Calu3 (cell line): ENCODE measurements around the gene GABPB2. TPM values are rescaled to one million over a fixed set of nuclear protein-coding genes. Genes with fewer than 3 reads are reported as not detected.
"Not testable (repeated sequence)": the region's sequence is repeated elsewhere in the genome, so short reads cannot be mapped to it uniquely, and the experiment has no call there.

Experiments
- BruUV-seq: library from RNA; stranded (reverse); fragments of 400-500 nt; replicated peaks from 2 replicates; lab custom pipeline; 2021; lab: Mats Ljungman, UMichigan
- CTCF ChIA-PET: fragments of 300-600 bp; sonication (Branson Sonifier 250); formaldehyde crosslinking; loops from one replicate; lab custom pipeline; 2022; ENCODE audit warnings: antibody characterized with exemption; lab: Charles Lee
- DNase-seq: peaks from one replicate; pipeline ENCODE4 v3.0.0; 2022
- H3K27ac Mint-ChIP-seq: one replicate; pipeline ENCODE4 v1.8.0; 2022; ENCODE audit warnings: mixed read lengths; ENCODE audit not compliant: unreplicated experiment
- H3K27me3 Mint-ChIP-seq: one replicate; pipeline ENCODE4 v1.8.0; 2022; ENCODE audit warnings: mixed read lengths; ENCODE audit not compliant: unreplicated experiment
- H3K36me3 Mint-ChIP-seq: one replicate; pipeline ENCODE4 v1.8.0; 2022; ENCODE audit warnings: mild to moderate bottlenecking, moderate library complexity, mixed read lengths; ENCODE audit not compliant: insufficient read depth, unreplicated experiment
- H3K4me1 Mint-ChIP-seq: one replicate; pipeline ENCODE4 v1.8.0; 2022; ENCODE audit warnings: mild to moderate bottlenecking, low read depth, mixed read lengths; ENCODE audit not compliant: unreplicated experiment
- H3K4me3 Mint-ChIP-seq: one replicate; pipeline ENCODE4 v1.8.0; 2022; ENCODE audit warnings: mild to moderate bottlenecking, low read depth, moderate library complexity, mixed read lengths; ENCODE audit not compliant: unreplicated experiment
- H3K9me3 Mint-ChIP-seq: one replicate; pipeline ENCODE4 v1.8.0; 2022; ENCODE audit warnings: low read depth, mixed read lengths; ENCODE audit not compliant: unreplicated experiment
- CTCF ChIP-seq: fragments of 200-600 bp; IDR thresholded peaks from one replicate; pipeline ENCODE4 v1.8.0; 2022; ENCODE audit warnings: antibody characterized with exemption; ENCODE audit not compliant: unreplicated experiment
- intact Hi-C: fragments of 100-400 bp; cut with micrococcal nuclease; formaldehyde crosslinking; loops from one replicate; pipeline ENCODE4 v1.10.0; 2022; ENCODE audit not compliant: unreplicated experiment
- total RNA-seq: library from RNA; stranded (reverse); gene quantifications from 2 replicates; pipeline ENCODE4 v1.2.3, GENCODE V29; 2022

GABPB2 gene
- total RNA-seq, 1 experiment from 2014 or later: 10.9 TPM

GRCh38 chr1:151085953-151086559 is 15.5 kb downstream of the GABPB2 start:
- intact Hi-C loops: no loop called here
- CTCF ChIA-PET: interaction anchor here (1.3 kb wide), 1 partner anchor 14 kb away, joined by 3 read pairs; no protein-coding TSS in a partner anchor
- H3K27ac Mint-ChIP-seq: no peak overlapping the region
- H3K9me3 Mint-ChIP-seq: no peaks in the 10 kb centered on the region
- no peak for TF ChIP-seq CTCF
- H3K4me3 Mint-ChIP-seq: no peak overlapping the region
- H3K4me1 Mint-ChIP-seq: no peaks in the 10 kb centered on the region
- no peaks in the 10 kb centered on the region for H3K27me3 Mint-ChIP-seq
- DNase-seq: no peak
- no peaks in the 10 kb centered on the region for H3K36me3 Mint-ChIP-seq
- no TSS peak for BruUV-seq

- not testable (repeated sequence) for H3K27me3 Mint-ChIP-seq, H3K27ac Mint-ChIP-seq, BruUV-seq, H3K36me3 Mint-ChIP-seq, H3K9me3 Mint-ChIP-seq, DNase-seq, H3K4me3 Mint-ChIP-seq, H3K4me1 Mint-ChIP-seq
- CTCF ChIA-PET: interaction anchor here (1.3 kb wide), 1 partner anchor 26 kb away, joined by 5 read pairs; the partner anchor contains the start of gene GABPB2
- intact Hi-C loops: loop anchor here (5.0 kb wide), 1 partner anchor 155 kb away; the partner anchor contains the start of gene PSMD4
Measured at GRCh38 chr1:151097426-151097825, 26.9 kb downstream of the GABPB2 start.

- intact Hi-C loops: loop anchor here (5.0 kb wide), 1 partner anchor 154 kb away; the partner anchor contains the start of gene PSMD4
- no peaks in the 10 kb centered on the region for H3K36me3 Mint-ChIP-seq
- no peak for DNase-seq
- CTCF ChIA-PET: interaction anchor here (0.6 to 1.3 kb wide), 3 partner anchors 27 to 240 kb away, joined by 3 to 5 read pairs (median 5); partner anchors contain the start of gene GABPB2
- no peaks in the 10 kb centered on the region for H3K27me3 Mint-ChIP-seq
- no peaks in the 10 kb centered on the region for H3K4me1 Mint-ChIP-seq
- TF ChIP-seq CTCF: no peak
- no TSS peak for BruUV-seq
- H3K9me3 Mint-ChIP-seq: no peaks in the 10 kb centered on the region
- no peak overlapping the region for H3K4me3 Mint-ChIP-seq
- no peak overlapping the region for H3K27ac Mint-ChIP-seq
Measured at GRCh38 chr1:151098126-151098525, 27.6 kb downstream of the GABPB2 start.

- no peak overlapping the region for H3K27ac Mint-ChIP-seq
- no peak for TF ChIP-seq CTCF
- CTCF ChIA-PET: interaction anchor here (0.6 kb wide), 1 partner anchor 257 kb away, joined by 3 read pairs; no protein-coding TSS in a partner anchor
- no peaks in the 10 kb centered on the region for H3K9me3 Mint-ChIP-seq
- intact Hi-C loops: no loop called here
- no TSS peak for BruUV-seq
- H3K4me3 Mint-ChIP-seq: no peak overlapping the region
- H3K27me3 Mint-ChIP-seq: no peaks in the 10 kb centered on the region
- H3K4me1 Mint-ChIP-seq: no peaks in the 10 kb centered on the region
- DNase-seq: no peak
- peaks cover 7% of the 10 kb centered on the region for H3K36me3 Mint-ChIP-seq
Measured at GRCh38 chr1:151104630-151105029, 34.1 kb downstream of the GABPB2 start.

GRCh38 chr1:151106894-151107293 is 36.3 kb downstream of the GABPB2 start:
- DNase-seq: no peak
- BruUV-seq: no TSS peak
- H3K27me3 Mint-ChIP-seq: no peaks in the 10 kb centered on the region
- H3K9me3 Mint-ChIP-seq: no peaks in the 10 kb centered on the region
- H3K4me1 Mint-ChIP-seq: no peaks in the 10 kb centered on the region
- CTCF ChIA-PET: interaction anchor here (0.6 kb wide), 1 partner anchor 24 kb away, joined by 3 read pairs; no protein-coding TSS in a partner anchor
- no peak overlapping the region for H3K4me3 Mint-ChIP-seq
- no peak overlapping the region for H3K27ac Mint-ChIP-seq
- TF ChIP-seq CTCF: no peak
- H3K36me3 Mint-ChIP-seq: peaks cover 7% of the 10 kb centered on the region
- intact Hi-C loops: no loop called here
